Neural crest cell (in vitro differentiated cells): ENCODE measurements around the gene TOLLIP. TPM values are rescaled to one million over a fixed set of nuclear protein-coding genes. Genes with fewer than 3 reads are reported as not detected.

Experiments
- DNase-seq: peaks from one replicate; pipeline ENCODE4 v3.0.0; 2021; ENCODE audit warnings: low read depth, mixed read lengths, low spot score
- H3K27ac Mint-ChIP-seq: one replicate; pipeline ENCODE4 v1.8.0; 2021; ENCODE audit warnings: mild to moderate bottlenecking, mixed read lengths; ENCODE audit not compliant: unreplicated experiment
- H3K27me3 Mint-ChIP-seq: 2 replicates; pipeline ENCODE4 v1.8.0; 2021; ENCODE audit warnings: low read depth, mild to moderate bottlenecking, mixed read lengths
- H3K36me3 Mint-ChIP-seq: 2 replicates; pipeline ENCODE4 v1.8.0; 2021; ENCODE audit warnings: low read depth, mild to moderate bottlenecking, mixed read lengths
- H3K4me1 Mint-ChIP-seq: 2 replicates; pipeline ENCODE4 v1.8.0; 2021; ENCODE audit warnings: mixed read lengths
- H3K4me3 Mint-ChIP-seq: one replicate; pipeline ENCODE4 v1.8.0; 2021; ENCODE audit warnings: mild to moderate bottlenecking, mixed read lengths
- H3K9me3 Mint-ChIP-seq: 2 replicates; pipeline ENCODE4 v1.8.0; 2021; ENCODE audit warnings: mixed read lengths
- CTCF ChIP-seq: fragments of 200-600 bp; sonication (generic); conservative IDR thresholded peaks from 2 replicates; pipeline ENCODE4 v1.5.0; 2021; ENCODE audit warnings: antibody characterized with exemption, mild to moderate bottlenecking
- total RNA-seq: library from RNA; stranded (reverse); gene quantifications from 2 replicates; pipeline ENCODE4 v1.2.1, GENCODE V29; 2021

The TOLLIP gene
- total RNA-seq, 1 donor from 2014 or later, result 40.3 TPM

DNA sequence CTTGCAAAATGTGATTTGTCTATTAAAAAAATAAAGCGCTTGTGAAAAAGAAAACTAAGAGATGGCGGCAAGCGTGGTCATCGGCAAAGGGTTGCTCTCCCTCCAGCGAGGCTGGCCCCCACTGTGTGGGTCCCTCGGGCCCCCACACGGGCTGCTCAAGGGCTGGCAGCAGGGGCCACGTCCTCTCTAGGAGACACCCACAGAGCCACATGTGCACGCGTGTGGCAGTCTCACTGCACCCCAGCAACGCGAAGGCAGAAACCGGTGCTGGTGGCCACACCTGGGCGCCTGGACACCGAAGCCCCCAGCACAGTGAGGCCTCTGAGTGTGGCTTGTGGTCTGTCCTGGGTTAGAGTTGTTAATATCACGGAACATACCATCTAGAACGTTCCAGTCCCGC is 34.4 kb downstream of the TOLLIP start:
- no peak for TF ChIP-seq CTCF
- no peak for DNase-seq
- H3K27ac Mint-ChIP-seq, result no peak overlapping the region
- H3K36me3 Mint-ChIP-seq, result peaks cover 5% of the 10 kb centered on the region
- H3K4me1 Mint-ChIP-seq, result peaks cover 7% of the 10 kb centered on the region
- H3K4me3 Mint-ChIP-seq, result no peak overlapping the region
- no peaks in the 10 kb centered on the region for H3K9me3 Mint-ChIP-seq
- no peaks in the 10 kb centered on the region for H3K27me3 Mint-ChIP-seq

DNA sequence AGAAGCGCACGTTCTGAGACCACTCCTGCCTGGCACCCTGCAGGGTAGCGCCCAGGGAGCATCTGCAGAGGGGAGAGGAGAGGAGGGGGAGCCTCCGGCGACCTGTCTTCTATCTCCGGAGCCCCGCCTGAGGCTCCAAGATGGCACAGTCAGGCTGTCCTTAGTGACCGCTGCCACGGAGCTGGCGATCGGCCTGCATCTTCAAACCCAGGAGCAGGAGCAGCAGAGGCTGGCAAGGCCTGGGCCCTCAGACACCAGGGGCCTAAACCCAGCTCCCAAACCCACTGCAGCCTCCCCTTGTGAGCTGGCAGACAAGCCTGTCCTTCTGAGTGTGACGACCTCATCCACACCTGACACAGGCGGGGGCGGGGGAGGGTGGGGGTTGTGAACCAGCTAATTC is 34.9 kb downstream of the TOLLIP start:
- no peak overlapping the region for H3K4me3 Mint-ChIP-seq
- no peak overlapping the region for H3K27ac Mint-ChIP-seq
- peaks cover 5% of the 10 kb centered on the region for H3K36me3 Mint-ChIP-seq
- H3K27me3 Mint-ChIP-seq, result no peaks in the 10 kb centered on the region
- no peak for DNase-seq
- TF ChIP-seq CTCF, result no peak
- H3K4me1 Mint-ChIP-seq, result peaks cover 7% of the 10 kb centered on the region
- H3K9me3 Mint-ChIP-seq, result no peaks in the 10 kb centered on the region

GRCh38 chr11:1272531-1272930 is 36.9 kb downstream of the TOLLIP start:
- no peak for TF ChIP-seq CTCF

DNA sequence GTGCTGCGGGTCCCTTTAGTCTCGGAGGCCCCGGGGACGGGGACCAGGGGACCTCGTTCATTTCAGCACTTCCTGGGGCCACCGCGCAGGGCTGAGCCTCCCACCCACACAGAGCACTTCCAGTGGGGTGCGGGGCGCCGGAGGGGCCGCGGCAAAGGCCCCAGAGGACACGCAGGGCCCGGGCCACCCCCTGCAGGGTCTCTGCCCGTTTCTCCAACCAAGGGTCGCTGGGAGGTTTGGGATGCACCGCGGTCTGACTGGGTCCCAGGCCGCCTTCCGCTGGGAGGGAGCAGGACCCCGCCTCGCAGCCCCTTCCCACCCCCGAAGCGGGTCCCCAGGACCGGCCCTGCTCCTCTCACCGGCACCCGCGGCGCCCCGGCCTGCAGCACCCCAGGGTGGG is 37.5 kb downstream of the TOLLIP start:
- no peak for DNase-seq
- H3K4me3 Mint-ChIP-seq, result no peak overlapping the region
- no peak for TF ChIP-seq CTCF
- peaks cover 3% of the 10 kb centered on the region for H3K36me3 Mint-ChIP-seq
- peaks cover 7% of the 10 kb centered on the region for H3K4me1 Mint-ChIP-seq
- H3K9me3 Mint-ChIP-seq, result no peaks in the 10 kb centered on the region
- H3K27ac Mint-ChIP-seq, result no peak overlapping the region
- no peaks in the 10 kb centered on the region for H3K27me3 Mint-ChIP-seq

More at GRCh38 chr11:1272531-1272930, 36.9 kb downstream of the TOLLIP start:
- Mint-ChIP-seq H3K9me3 (no peaks in the 10 kb centered on the region), H3K27ac (no peak overlapping the region), H3K4me3 (no peak overlapping the region), H3K27me3 (no peaks in the 10 kb centered on the region), H3K36me3 (peaks cover 4% of the 10 kb centered on the region), H3K4me1 (peaks cover 7% of the 10 kb centered on the region)
- no peak for DNase-seq

- no peak overlapping the region for H3K4me3 Mint-ChIP-seq
- no peaks in the 10 kb centered on the region for H3K27me3 Mint-ChIP-seq
- H3K4me1 Mint-ChIP-seq, result peaks cover 7% of the 10 kb centered on the region
- peaks cover 5% of the 10 kb centered on the region for H3K9me3 Mint-ChIP-seq
- no peak for TF ChIP-seq CTCF
- peaks cover 7% of the 10 kb centered on the region for H3K36me3 Mint-ChIP-seq
- no peak overlapping the region for H3K27ac Mint-ChIP-seq
- no peak for DNase-seq
These were observed 38.0 kb downstream of the TOLLIP start for GRCh38 chr11:1271406-1271805.

GRCh38 chr11:1271002-1271401 is 38.4 kb downstream of the TOLLIP start:
- Mint-ChIP-seq H3K4me1 (peaks cover 7% of the 10 kb centered on the region), H3K27me3 (no peaks in the 10 kb centered on the region), H3K27ac (no peak overlapping the region)

More at GRCh38 chr11:1271002-1271401, 38.4 kb downstream of the TOLLIP start:
- H3K4me3 Mint-ChIP-seq, result no peak overlapping the region
- no peak for TF ChIP-seq CTCF
- peaks cover 5% of the 10 kb centered on the region for H3K9me3 Mint-ChIP-seq
- DNase-seq, result no peak
- H3K36me3 Mint-ChIP-seq, result peaks cover 7% of the 10 kb centered on the region
